HG03108 (cell line): ENCODE measurements around the gene MALRD1.

ENCODE experiments used
- ATAC-seq: cut with Tn5 transposase; IDR thresholded peaks from one replicate; pipeline ENCODE4 v1.9.1; 2021; ENCODE audit warnings: moderate library complexity; ENCODE audit not compliant: unreplicated experiment

The MALRD1 gene

DNA sequence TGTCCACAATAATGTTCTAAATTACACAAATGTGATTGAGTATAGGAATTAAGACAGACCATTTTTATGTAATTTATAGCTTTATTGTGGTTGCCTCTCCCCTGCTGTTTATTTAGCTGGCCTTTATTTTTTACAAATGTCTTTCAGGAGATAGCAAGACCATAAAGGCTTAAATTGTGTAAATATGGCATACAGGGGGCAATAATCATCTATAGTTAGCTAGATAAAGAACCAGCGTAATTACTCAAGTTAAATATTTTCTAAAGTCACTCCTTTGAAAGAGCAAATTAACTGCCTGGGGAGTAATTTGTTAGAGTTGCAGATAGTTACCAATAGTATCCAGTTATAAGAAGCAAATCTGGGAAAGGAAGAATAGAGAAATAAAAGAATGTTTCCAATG, at the start of gene MALRD1:
Gene MALRD1 (plus strand): TSS at position 313 of the 400 bp plus-strand sequence. CDS start 138 bp downstream, outside the sequence.
- no peak for ATAC-seq

DNA sequence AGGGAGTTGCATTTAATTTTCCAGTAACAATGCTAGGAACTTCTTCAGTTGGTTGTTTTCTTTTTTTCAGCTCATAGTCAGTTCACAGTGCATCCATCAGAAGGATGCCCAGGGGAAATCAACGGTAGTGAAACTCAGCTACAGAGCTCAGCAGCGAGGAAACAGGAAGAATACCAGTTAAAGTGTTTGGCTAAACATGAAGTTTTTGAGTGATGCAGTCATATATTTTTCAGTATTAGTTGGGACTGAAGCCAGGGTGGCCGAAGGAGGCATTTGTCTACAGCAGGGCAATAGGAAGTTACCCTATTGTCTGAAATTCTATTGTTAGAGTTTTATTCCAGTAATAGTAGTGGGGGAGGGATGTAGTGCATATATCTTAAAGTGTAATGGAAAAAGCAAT, 45.3 kb upstream of the MALRD1 start:
- no peak for ATAC-seq

GRCh38 chr10:19012111-19012510, 36.5 kb upstream of the MALRD1 start:
- ATAC-seq, result no peak

GRCh38 chr10:19014034-19014433, 34.6 kb upstream of the MALRD1 start:
- ATAC-seq, result no peak

DNA sequence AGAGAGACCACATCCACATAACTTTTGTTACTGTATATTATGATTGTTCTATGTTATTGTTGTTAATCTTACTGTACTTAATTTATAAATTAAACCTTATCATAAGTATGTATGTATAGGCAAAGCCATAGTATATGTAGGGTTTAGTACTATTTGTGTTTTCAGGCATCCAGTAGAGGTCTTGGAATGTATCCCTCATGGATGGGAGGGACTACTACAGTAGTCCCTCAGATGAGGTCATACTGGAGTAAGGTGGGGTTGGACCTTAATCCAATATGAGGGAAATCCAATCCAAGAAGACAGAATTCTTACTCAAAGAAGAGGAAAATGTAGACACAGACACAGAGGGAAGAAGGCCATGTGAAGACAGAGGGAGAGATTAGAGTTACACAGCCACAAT, 34.1 kb upstream of the MALRD1 start:
- ATAC-seq, result no peak

DNA sequence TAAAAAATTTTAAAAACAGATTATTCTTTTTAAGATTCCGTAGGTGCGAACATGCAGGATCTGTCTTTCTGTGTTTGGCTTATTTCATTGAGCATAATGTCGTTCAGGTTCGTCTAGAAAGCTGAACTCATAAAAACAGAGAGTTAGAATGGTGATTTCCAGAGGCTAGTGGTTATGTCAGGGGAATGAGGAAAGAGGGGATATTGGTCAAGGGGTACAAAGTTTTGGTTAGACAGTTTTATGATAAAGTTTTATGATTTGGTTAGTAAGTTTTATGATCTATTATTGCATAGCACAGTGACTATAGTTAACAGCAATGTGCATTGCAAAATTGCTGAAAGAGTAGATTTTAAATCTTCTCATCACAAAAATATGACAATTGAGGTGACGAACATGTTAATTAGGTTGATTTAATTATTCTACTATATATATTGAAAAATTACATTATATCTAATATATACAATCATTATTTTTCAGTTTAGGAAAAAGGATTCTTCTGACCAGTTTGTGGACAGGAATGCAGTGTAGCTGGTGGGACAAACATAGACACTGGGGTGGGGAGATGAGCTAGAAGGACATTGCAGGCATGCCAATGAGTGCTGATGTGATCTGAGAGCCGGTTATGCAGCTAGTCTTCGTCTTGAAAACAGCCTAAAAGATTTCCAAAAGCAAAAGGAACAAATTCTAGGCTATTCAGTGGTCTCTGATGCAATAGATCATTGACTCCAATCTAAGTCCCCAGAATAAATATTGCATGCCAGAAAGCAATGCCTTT, 31.3 kb upstream of the MALRD1 start:
- no peak for ATAC-seq

- ATAC-seq, result no peak
Observed at GRCh38 chr10:19021162-19021561, 27.4 kb upstream of the MALRD1 start.

DNA sequence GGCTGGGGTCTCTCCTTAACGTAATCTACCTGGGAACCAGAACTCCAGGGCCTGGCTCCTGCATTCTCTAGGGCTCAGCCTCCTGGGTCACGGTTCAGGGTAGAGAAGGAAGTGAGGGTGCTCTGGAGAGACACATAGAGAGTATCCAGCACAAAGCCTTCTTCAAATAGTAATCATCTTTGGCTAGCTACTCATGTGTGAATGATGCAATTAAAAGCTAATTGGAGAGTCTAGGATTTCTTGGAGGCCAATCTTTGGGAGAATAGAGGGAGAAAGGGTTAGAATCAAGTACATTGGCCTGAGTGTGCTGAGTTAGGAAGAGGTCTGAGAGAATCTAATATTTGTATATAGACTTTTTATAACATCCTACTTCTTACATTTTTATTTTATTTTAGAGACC, 24.0 kb upstream of the MALRD1 start:
- ATAC-seq, result no peak

- ATAC-seq, result no peak
Observed at GRCh38 chr10:19031763-19032162, 16.8 kb upstream of the MALRD1 start.

DNA sequence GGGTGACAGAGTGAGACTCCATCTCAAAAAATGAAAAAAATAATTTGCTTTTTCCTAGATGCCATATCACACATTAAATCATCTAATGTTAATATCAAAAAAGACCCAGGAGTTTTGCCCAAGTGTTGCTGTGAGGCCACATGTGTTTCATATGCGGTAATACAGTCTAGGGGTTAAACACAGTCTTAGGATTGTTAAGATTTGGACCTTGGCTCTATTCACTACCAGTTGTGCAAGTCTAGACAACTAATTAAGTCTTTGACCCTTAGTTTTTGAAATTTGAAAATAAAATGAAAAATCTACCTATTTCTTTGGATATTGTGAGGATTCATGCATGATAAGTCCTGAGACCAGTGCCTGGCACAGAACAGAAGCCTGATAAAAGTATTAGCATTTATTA, 14.9 kb upstream of the MALRD1 start:
- ATAC-seq, result no peak

GRCh38 chr10:19041171-19041570, 7.4 kb upstream of the MALRD1 start:
- ATAC-seq, result no peak

DNA sequence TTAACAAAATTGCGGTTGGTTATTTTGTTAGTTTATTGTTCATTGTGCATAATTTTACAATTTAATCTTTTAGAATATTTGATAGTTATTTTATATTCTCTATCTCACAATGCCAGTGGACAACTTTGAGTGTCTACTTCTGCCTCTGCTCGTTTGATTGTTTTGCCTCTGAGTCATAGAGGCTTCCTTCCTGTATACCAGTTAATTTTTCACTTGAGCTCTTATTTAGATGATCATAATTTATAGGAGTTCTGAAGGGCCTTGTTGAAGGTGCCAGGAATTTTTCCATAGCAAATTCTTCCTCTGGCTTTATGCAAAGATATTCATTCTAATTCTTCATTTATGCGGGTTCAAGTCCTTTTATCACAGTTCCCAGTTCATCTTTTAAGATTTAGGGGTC, 5.2 kb upstream of the MALRD1 start:
- no peak for ATAC-seq

DNA sequence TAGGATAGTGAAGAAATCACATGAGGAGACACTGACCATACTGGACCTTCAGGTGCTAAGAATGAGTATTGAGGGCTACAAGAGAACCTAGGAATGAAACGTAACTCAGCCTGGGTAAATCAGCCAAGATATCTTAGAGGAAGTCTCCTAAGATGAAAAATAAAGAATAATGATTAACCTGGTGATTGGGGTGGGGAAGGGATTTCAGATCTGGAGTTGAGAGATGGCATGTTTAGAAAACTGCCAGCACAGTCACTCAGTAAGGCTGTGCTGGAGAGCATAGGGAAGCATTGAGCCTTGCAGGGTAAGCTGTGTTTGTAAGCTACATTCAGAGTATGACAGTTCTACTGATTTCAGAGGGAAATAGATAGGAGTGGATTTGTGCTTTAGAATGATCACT, 1.9 kb upstream of the MALRD1 start:
- ATAC-seq, result no peak

- ATAC-seq, result no peak
Observed at GRCh38 chr10:19048891-19049290, 290 bp downstream of the MALRD1 start.

- ATAC-seq, result no peak
Observed at GRCh38 chr10:19049567-19049966, 966 bp downstream of the MALRD1 start.

- ATAC-seq, result no peak
Observed at GRCh38 chr10:19054289-19054835, 5.8 kb downstream of the MALRD1 start.

GRCh38 chr10:19058046-19058445, 9.4 kb downstream of the MALRD1 start:
- ATAC-seq, result no peak

DNA sequence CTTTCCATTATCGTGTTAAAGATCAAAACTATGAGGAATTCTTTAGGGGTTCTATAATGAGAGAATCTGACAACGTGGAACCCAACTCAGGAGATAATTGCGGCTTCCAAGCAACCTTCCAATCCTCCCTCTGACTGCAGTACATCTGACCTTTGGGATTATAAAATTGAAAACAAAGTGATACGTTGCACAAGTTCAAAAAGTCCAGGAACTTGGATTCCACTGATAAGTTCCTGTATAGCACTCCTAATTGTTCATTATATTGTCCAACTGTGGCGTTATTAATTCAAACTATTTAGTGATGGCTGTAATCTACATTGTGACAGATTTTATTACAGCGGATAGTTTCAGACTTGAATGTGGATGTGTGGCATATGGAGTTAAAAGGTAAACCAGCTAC, 15.4 kb downstream of the MALRD1 start:
- ATAC-seq, result no peak

- no peak for ATAC-seq
Observed at GRCh38 chr10:19071946-19072345, 23.3 kb downstream of the MALRD1 start.

- no peak for ATAC-seq
Observed at GRCh38 chr10:19077276-19077675, 28.7 kb downstream of the MALRD1 start.

DNA sequence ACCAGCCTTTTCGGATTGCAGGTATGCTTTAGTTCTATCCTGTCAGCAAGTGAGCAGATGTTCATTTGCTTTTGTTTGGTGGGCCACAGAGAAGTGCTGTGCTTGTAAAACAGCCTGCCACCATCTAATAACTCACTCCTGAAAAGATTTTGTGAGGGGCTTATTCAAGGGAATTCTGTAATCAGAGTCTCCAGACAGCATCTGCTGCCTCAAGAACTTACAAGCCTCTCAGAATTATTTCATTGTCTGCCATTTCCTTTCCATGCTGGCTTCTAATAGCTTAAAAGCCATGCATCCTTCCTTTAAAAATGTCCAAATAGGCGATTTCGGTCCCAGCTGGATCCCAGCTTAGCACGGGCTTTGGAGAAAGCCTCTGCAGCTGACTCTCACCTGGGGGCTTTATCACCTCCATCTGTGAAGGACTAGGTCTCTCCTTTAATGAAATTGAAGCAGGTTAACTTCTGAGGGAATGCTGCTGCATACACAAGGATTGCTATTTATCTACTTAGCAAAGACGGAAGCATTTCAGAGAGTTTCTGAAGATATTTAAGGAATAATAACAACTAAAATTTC, 48.0 kb downstream of the MALRD1 start:
- no peak for ATAC-seq

- ATAC-seq, result no peak
Observed at GRCh38 chr10:19097151-19097550, 48.5 kb downstream of the MALRD1 start.
